ENCODE results near the gene LCMT2.

The LCMT2 gene

GRCh38 chr15:43346305-43346704 lies 15.9 kb upstream of the LCMT2 start:
- ChIA-PET POLR2A (no interaction called here), CTCF (interaction anchor here (0.6 kb wide), 1 partner anchor 69 kb away, joined by 3 read pairs; no protein-coding TSS in a partner anchor)
- no peak for DNase-seq (ENCODE audit: extremely low spot score)
- TF ChIP-seq ZNF384 (IDR thresholded peaks at IDR 0.05) (no peak), FOXK2 (IDR thresholded peaks at IDR 0.05) (no peak), PKNOX1 (IDR thresholded peaks at IDR 0.05) (no peak), LEF1 (IDR thresholded peaks at IDR 0.05; ENCODE audit: borderline replicate concordance) (no peak), FOXM1 (IDR thresholded peaks at IDR 0.05; ENCODE audit: borderline replicate concordance) (no peak), CTBP1 (IDR thresholded peaks at IDR 0.05; ENCODE audit: borderline replicate concordance) (no peak), NFRKB (IDR thresholded peaks at IDR 0.05) (no peak), BHLHE40 (IDR thresholded peaks at IDR 0.05; ENCODE audit: borderline replicate concordance) (no peak), ARNT (IDR thresholded peaks at IDR 0.05) (no peak), TARDBP (IDR thresholded peaks at IDR 0.05) (no peak), HDGF (IDR thresholded peaks at IDR 0.05; ENCODE audit: borderline replicate concordance) (no peak), ELF4 (IDR thresholded peaks at IDR 0.05) (no peak), FOXA1 (IDR thresholded peaks at IDR 0.05) (no peak), SUZ12 (IDR thresholded peaks at IDR 0.05) (no peak), L3MBTL2 (conservative IDR thresholded peaks at IDR 0.05) (no peak), SP1 (IDR thresholded peaks at IDR 0.05) (no peak)

GRCh38 chr15:43330780-43331087 lies 361 bp upstream of the LCMT2 start:
- CTCF ChIA-PET = no interaction called here
- POLR2A ChIA-PET = interaction anchor here (0.9 kb wide), 1 partner anchor 19 kb away, joined by 4 read pairs; no protein-coding TSS in a partner anchor
- DNase-seq (ENCODE audit: extremely low spot score) = no peak
- no peak for TF ChIP-seq ELF4 (IDR thresholded peaks at IDR 0.05)

GRCh38 chr15:43329217-43329959 lies 985 bp downstream of the LCMT2 start:
- ChIA-PET POLR2A (interaction anchor here (0.7 to 1.0 kb wide), 3 partner anchors 23 to 41 kb away, joined by 3 read pairs; partner anchors contain the start of genes TUBGCP4 and ZSCAN29), CTCF (no interaction called here)
- peak; percentile 10 for DNase-seq (ENCODE audit: extremely low spot score)
- TF ChIP-seq NFRKB (IDR thresholded peaks at IDR 0.05) (no peak), TARDBP (IDR thresholded peaks at IDR 0.05) (no peak), ELF4 (IDR thresholded peaks at IDR 0.05) (no peak), CTBP1 (IDR thresholded peaks at IDR 0.05; ENCODE audit: borderline replicate concordance) (no peak), LEF1 (IDR thresholded peaks at IDR 0.05; ENCODE audit: borderline replicate concordance) (no peak), HDGF (IDR thresholded peaks at IDR 0.05; ENCODE audit: borderline replicate concordance) (no peak), SP1 (IDR thresholded peaks at IDR 0.05) (no peak), FOXA1 (IDR thresholded peaks at IDR 0.05) (no peak), FOXK2 (IDR thresholded peaks at IDR 0.05) (no peak), ARNT (IDR thresholded peaks at IDR 0.05) (no peak)

- ChIA-PET CTCF (interaction anchor here (0.6 to 0.9 kb wide), 2 partner anchors 23 to 39 kb away, joined by 4 read pairs; partner anchors contain the start of gene TGM7), POLR2A (no interaction called here)
- TF ChIP-seq L3MBTL2 (conservative IDR thresholded peaks at IDR 0.05) (no peak), PKNOX1 (IDR thresholded peaks at IDR 0.05) (no peak), ELF4 (IDR thresholded peaks at IDR 0.05) (no peak), FOXA1 (IDR thresholded peaks at IDR 0.05) (no peak), LEF1 (IDR thresholded peaks at IDR 0.05; ENCODE audit: borderline replicate concordance) (no peak), FOXK2 (IDR thresholded peaks at IDR 0.05) (no peak), ARNT (IDR thresholded peaks at IDR 0.05) (no peak), ZNF384 (IDR thresholded peaks at IDR 0.05) (no peak), CTBP1 (IDR thresholded peaks at IDR 0.05; ENCODE audit: borderline replicate concordance) (no peak), SP1 (IDR thresholded peaks at IDR 0.05) (no peak), NFRKB (IDR thresholded peaks at IDR 0.05) (no peak), SUZ12 (IDR thresholded peaks at IDR 0.05) (no peak), BHLHE40 (IDR thresholded peaks at IDR 0.05; ENCODE audit: borderline replicate concordance) (no peak), FOXM1 (IDR thresholded peaks at IDR 0.05; ENCODE audit: borderline replicate concordance) (no peak), HDGF (IDR thresholded peaks at IDR 0.05; ENCODE audit: borderline replicate concordance) (no peak)
- no peak for DNase-seq (ENCODE audit: extremely low spot score)
These were observed 5.2 kb downstream of the LCMT2 start for GRCh38 chr15:43325039-43325684.

- TF ChIP-seq ZNF384 (IDR thresholded peaks at IDR 0.05) = no peak
- TF ChIP-seq FOXK2 (IDR thresholded peaks at IDR 0.05) = no peak
- POLR2A ChIA-PET = no interaction called here
- CTCF ChIA-PET = no interaction called here
- DNase-seq (ENCODE audit: extremely low spot score) = no peak
These were observed 11.2 kb downstream of the LCMT2 start for GRCh38 chr15:43318990-43319771.

- CTCF ChIA-PET = interaction anchor here (0.7 kb wide), 1 partner anchor 96 kb away, joined by 6 read pairs; no protein-coding TSS in a partner anchor
- POLR2A ChIA-PET = no interaction called here
- no peak for DNase-seq (ENCODE audit: extremely low spot score)
- TF ChIP-seq SP1 (IDR thresholded peaks at IDR 0.05) (no peak), FOXA1 (IDR thresholded peaks at IDR 0.05) (no peak), NFRKB (IDR thresholded peaks at IDR 0.05) (no peak), FOXM1 (IDR thresholded peaks at IDR 0.05; ENCODE audit: borderline replicate concordance) (no peak), FOXK2 (IDR thresholded peaks at IDR 0.05) (no peak), ZNF384 (IDR thresholded peaks at IDR 0.05) (no peak), LEF1 (IDR thresholded peaks at IDR 0.05; ENCODE audit: borderline replicate concordance) (no peak), ARNT (IDR thresholded peaks at IDR 0.05) (no peak), L3MBTL2 (conservative IDR thresholded peaks at IDR 0.05) (no peak), HDGF (IDR thresholded peaks at IDR 0.05; ENCODE audit: borderline replicate concordance) (no peak), ELF4 (IDR thresholded peaks at IDR 0.05) (no peak), PKNOX1 (IDR thresholded peaks at IDR 0.05) (no peak), SUZ12 (IDR thresholded peaks at IDR 0.05) (no peak), BHLHE40 (IDR thresholded peaks at IDR 0.05; ENCODE audit: borderline replicate concordance) (no peak), CTBP1 (IDR thresholded peaks at IDR 0.05; ENCODE audit: borderline replicate concordance) (no peak), TARDBP (IDR thresholded peaks at IDR 0.05) (no peak)
These were observed 12.7 kb downstream of the LCMT2 start for GRCh38 chr15:43317566-43318184.

Measured in HEK293T (cell line).